ENCODE results near the gene RPL7L1.

GRCh38 chr6:42925248-42925857 lies 45.9 kb downstream of the RPL7L1 start:
- TF ChIP-seq, protein P1, sequence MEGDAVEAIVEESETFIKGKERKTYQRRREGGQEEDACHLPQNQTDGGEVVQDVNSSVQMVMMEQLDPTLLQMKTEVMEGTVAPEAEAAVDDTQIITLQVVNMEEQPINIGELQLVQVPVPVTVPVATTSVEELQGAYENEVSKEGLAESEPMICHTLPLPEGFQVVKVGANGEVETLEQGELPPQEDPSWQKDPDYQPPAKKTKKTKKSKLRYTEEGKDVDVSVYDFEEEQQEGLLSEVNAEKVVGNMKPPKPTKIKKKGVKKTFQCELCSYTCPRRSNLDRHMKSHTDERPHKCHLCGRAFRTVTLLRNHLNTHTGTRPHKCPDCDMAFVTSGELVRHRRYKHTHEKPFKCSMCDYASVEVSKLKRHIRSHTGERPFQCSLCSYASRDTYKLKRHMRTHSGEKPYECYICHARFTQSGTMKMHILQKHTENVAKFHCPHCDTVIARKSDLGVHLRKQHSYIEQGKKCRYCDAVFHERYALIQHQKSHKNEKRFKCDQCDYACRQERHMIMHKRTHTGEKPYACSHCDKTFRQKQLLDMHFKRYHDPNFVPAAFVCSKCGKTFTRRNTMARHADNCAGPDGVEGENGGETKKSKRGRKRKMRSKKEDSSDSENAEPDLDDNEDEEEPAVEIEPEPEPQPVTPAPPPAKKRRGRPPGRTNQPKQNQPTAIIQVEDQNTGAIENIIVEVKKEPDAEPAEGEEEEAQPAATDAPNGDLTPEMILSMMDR (IDR thresholded peaks at IDR 0.05; ENCODE audit: insufficient read depth, low read length, poor library complexity, severe bottlenecking) = no peak
- no peak for TF ChIP-seq EZH2phosphoT487 (conservative IDR thresholded peaks at IDR 0.05; ENCODE audit: low read length)
